B cell (primary cell): ENCODE data around the gene HMOX1.

Experiments used
- EZH2 ChIP-seq: IDR thresholded peaks from 2 replicates; pipeline ENCODE4 v1.6.1; 2012; ENCODE audit warnings: borderline replicate concordance, low read depth, mild to moderate bottlenecking, moderate library complexity, low read length; ENCODE audit not compliant: insufficient read depth, poor library complexity, severe bottlenecking
- TF ChIP-seq, protein P1 (sequence below): fragments of 200-600 bp; IDR thresholded peaks from one replicate; pipeline ENCODE4 v1.8.0; 2022; ENCODE audit warnings: antibody characterized with exemption, mild to moderate bottlenecking

DNA sequence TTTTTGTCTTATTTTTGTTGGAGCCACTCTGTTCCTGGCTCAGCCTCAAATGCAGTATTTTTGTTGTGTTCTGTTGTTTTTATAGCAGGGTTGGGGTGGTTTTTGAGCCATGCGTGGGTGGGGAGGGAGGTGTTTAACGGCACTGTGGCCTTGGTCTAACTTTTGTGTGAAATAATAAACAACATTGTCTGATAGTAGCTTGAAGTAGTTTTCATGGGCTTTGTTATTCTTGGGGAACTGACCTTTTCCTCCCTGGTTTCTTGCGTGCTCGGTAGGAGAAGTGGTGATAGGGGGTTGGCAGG, 13.1 kb downstream of the HMOX1 start:
- TF ChIP-seq, protein P1, sequence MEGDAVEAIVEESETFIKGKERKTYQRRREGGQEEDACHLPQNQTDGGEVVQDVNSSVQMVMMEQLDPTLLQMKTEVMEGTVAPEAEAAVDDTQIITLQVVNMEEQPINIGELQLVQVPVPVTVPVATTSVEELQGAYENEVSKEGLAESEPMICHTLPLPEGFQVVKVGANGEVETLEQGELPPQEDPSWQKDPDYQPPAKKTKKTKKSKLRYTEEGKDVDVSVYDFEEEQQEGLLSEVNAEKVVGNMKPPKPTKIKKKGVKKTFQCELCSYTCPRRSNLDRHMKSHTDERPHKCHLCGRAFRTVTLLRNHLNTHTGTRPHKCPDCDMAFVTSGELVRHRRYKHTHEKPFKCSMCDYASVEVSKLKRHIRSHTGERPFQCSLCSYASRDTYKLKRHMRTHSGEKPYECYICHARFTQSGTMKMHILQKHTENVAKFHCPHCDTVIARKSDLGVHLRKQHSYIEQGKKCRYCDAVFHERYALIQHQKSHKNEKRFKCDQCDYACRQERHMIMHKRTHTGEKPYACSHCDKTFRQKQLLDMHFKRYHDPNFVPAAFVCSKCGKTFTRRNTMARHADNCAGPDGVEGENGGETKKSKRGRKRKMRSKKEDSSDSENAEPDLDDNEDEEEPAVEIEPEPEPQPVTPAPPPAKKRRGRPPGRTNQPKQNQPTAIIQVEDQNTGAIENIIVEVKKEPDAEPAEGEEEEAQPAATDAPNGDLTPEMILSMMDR: no peak
- TF ChIP-seq EZH2: no peak
